A549 (cell line): ENCODE results near the gene E2F6.
A peak's percentile ranks its signal among the peaks of the same experiment; 100 is the strongest.

Experiments
- CHD4 ChIP-seq: fragments of 200-600 bp; sonication (generic); IDR thresholded peaks from 2 replicates; pipeline ENCODE4 v1.6.1; 2016; ENCODE audit warnings: antibody characterized with exemption, mild to moderate bottlenecking, borderline replicate concordance
- CTCF ChIP-seq: fragments of >200 bp; sonication (Bioruptor Twin); formaldehyde crosslinking; IDR thresholded peaks from 3 replicates; pipeline ENCODE4 v1.5.1; 2016
- ELK1 ChIP-seq: fragments of 150-350 bp; IDR thresholded peaks from 2 replicates; pipeline ENCODE4 v1.6.1; 2014; ENCODE audit warnings: low read depth, mild to moderate bottlenecking, low read length
- EP300 ChIP-seq, 2 experiments: fragments of >200 bp; sonication (Bioruptor Twin); formaldehyde crosslinking; IDR thresholded peaks; 2 replicates in 1 of 2; 3 replicates in 1 of 2; pipeline ENCODE4 v1.6.1; 2016 to 2017
- POLR2A ChIP-seq: IDR thresholded peaks from 2 replicates; pipeline ENCODE4 v1.6.1; 2012; ENCODE audit warnings: mild to moderate bottlenecking, low read length

GRCh38 chr2:11417946-11418585, 47.9 kb downstream of the E2F6 start:
- no peak for TF ChIP-seq EP300 (IDR thresholded peaks at IDR 0.05)
- TF ChIP-seq CTCF: peak; percentile 39
- TF ChIP-seq CHD4: no peak
- TF ChIP-seq POLR2A: no peak
- TF ChIP-seq ELK1: no peak
